HEK293 (cell line): ENCODE measurements around the gene EIF3J.

Source experiments
- YY1 ChIP-seq: fragments of 450-650 bp; formaldehyde crosslinking; IDR thresholded peaks from 2 replicates; pipeline ENCODE4 v1.5.1; 2018; ENCODE audit warnings: missing biosample characterization, missing genetic modification characterization
- ZNF121 ChIP-seq: fragments of 450-650 bp; formaldehyde crosslinking; IDR thresholded peaks from 2 replicates; pipeline ENCODE4 v1.5.1; 2016; ENCODE audit warnings: missing biosample characterization, missing genetic modification characterization
- ZNF16 ChIP-seq: fragments of 450-650 bp; formaldehyde crosslinking; IDR thresholded peaks from 2 replicates; pipeline ENCODE4 v1.5.1; 2016; ENCODE audit warnings: low read depth, missing biosample characterization, missing genetic modification characterization
- ZNF23 ChIP-seq: fragments of 450-650 bp; formaldehyde crosslinking; IDR thresholded peaks from 2 replicates; pipeline ENCODE4 v1.5.1; 2016; ENCODE audit warnings: missing biosample characterization, missing genetic modification characterization, borderline replicate concordance
- ZNF311 ChIP-seq: fragments of 450-650 bp; formaldehyde crosslinking; IDR thresholded peaks from 2 replicates; pipeline ENCODE4 v1.5.1; 2017; ENCODE audit warnings: missing biosample characterization, missing genetic modification characterization, borderline replicate concordance
- ZNF416 ChIP-seq: fragments of 450-650 bp; formaldehyde crosslinking; IDR thresholded peaks from 2 replicates; pipeline ENCODE4 v1.5.1; 2016; ENCODE audit warnings: missing biosample characterization, missing genetic modification characterization
- ZNF670 ChIP-seq: fragments of 450-650 bp; formaldehyde crosslinking; IDR thresholded peaks from 2 replicates; pipeline ENCODE4 v1.5.1; 2016; ENCODE audit warnings: missing biosample characterization, missing genetic modification characterization, low read depth
- ZNF777 ChIP-seq: fragments of 450-650 bp; formaldehyde crosslinking; IDR thresholded peaks from 2 replicates; pipeline ENCODE4 v1.5.1; 2017; ENCODE audit warnings: missing biosample characterization, missing genetic modification characterization, borderline replicate concordance
- ZNF792 ChIP-seq: fragments of 450-650 bp; formaldehyde crosslinking; IDR thresholded peaks from 2 replicates; pipeline ENCODE4 v1.5.1; 2016; ENCODE audit warnings: missing biosample characterization, missing genetic modification characterization
- TF ChIP-seq, protein P1 (sequence below): fragments of 450-650 bp; formaldehyde crosslinking; IDR thresholded peaks from 2 replicates; pipeline ENCODE4 v1.5.1; 2016; ENCODE audit warnings: missing biosample characterization, missing genetic modification characterization

DNA sequence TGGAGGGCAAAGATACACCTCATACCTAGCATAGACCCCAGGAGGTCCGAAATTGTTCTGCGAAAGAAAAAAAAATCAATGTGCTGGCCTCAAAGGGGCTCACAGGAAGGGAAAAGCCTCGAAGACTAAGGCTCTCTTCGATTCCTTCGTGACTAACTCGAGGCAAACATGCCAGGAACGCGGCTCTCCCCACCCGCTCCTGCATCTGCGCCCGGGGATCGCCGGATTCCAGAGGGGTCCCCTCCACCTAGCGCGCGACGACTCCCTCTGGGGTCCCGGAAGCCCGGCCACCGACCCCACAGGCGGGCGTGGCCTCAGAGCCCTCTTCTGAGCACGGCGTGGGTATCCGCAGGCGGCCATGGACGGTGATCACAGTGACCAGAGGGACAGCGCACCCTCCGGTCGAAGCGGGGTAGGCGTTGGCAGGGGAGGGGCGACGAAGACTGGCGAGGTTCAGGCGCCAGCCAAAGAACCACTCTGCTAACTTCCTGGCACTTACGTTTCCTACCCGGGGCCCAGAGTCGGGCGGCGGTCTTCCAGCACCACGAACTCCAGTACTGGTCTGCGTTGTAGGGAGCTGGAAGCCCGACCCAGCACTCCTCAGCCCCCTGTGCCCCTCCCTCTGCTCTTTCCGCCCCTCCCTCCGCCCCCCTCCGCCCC lies 515 bp upstream of the EIF3J start:
- TF ChIP-seq, protein P1, sequence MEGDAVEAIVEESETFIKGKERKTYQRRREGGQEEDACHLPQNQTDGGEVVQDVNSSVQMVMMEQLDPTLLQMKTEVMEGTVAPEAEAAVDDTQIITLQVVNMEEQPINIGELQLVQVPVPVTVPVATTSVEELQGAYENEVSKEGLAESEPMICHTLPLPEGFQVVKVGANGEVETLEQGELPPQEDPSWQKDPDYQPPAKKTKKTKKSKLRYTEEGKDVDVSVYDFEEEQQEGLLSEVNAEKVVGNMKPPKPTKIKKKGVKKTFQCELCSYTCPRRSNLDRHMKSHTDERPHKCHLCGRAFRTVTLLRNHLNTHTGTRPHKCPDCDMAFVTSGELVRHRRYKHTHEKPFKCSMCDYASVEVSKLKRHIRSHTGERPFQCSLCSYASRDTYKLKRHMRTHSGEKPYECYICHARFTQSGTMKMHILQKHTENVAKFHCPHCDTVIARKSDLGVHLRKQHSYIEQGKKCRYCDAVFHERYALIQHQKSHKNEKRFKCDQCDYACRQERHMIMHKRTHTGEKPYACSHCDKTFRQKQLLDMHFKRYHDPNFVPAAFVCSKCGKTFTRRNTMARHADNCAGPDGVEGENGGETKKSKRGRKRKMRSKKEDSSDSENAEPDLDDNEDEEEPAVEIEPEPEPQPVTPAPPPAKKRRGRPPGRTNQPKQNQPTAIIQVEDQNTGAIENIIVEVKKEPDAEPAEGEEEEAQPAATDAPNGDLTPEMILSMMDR (tag by site-specific recombination), result peak; percentile 67
- TF ChIP-seq ZNF777 (tag by site-specific recombination), result no peak
- TF ChIP-seq ZNF792 (tag by site-specific recombination), result no peak
- no peak for TF ChIP-seq ZNF23 (tag by site-specific recombination)
- no peak for TF ChIP-seq ZNF121 (tag by site-specific recombination)
- no peak for TF ChIP-seq ZNF16 (tag by site-specific recombination)
- TF ChIP-seq ZNF416 (tag by site-specific recombination), result no peak
- no peak for TF ChIP-seq ZNF311
- no peak for TF ChIP-seq ZNF670 (tag by site-specific recombination)
- TF ChIP-seq YY1 (tag by site-specific recombination), result peak; percentile 50; the same call in 1 of the 2 replicates
